DOHH2 (cell line): ENCODE data around the gene CFAP46.

Experiments used
- H3F3A ChIP-seq: fragments of 200-600 bp; sonication (generic), shearing (Covaris generic); 2 replicates; pipeline ENCODE4 v1.6.0; 2016; ENCODE audit warnings: antibody characterized with exemption, mild to moderate bottlenecking; ENCODE audit not compliant: control insufficient read depth, insufficient read depth
- H3K27ac ChIP-seq: fragments of 200-600 bp; sonication (generic); 2 replicates; pipeline ENCODE4 v1.5.1; 2014; ENCODE audit warnings: low read depth, mild to moderate bottlenecking, low read length, moderate library complexity
- H3K27me3 ChIP-seq: fragments of 200-600 bp; sonication (generic); 2 replicates; pipeline ENCODE4 v1.6.1; 2014; ENCODE audit warnings: mild to moderate bottlenecking, low read length, mixed read lengths; ENCODE audit not compliant: control insufficient read depth
- H3K36me3 ChIP-seq: fragments of 200-600 bp; sonication (generic); 2 replicates; pipeline ENCODE4 v1.6.1; 2014; ENCODE audit warnings: mild to moderate bottlenecking, low read length, moderate library complexity, mixed read lengths; ENCODE audit not compliant: control insufficient read depth
- H3K4me1 ChIP-seq: fragments of 200-600 bp; sonication (generic); 2 replicates; pipeline ENCODE4 v1.6.1; 2014; ENCODE audit warnings: mild to moderate bottlenecking, low read length, mixed read lengths; ENCODE audit not compliant: control insufficient read depth
- H3K4me2 ChIP-seq: fragments of 200-600 bp; sonication (generic); 2 replicates; pipeline ENCODE4 v1.6.0; 2014; ENCODE audit warnings: mild to moderate bottlenecking, low read length, moderate library complexity
- H3K4me3 ChIP-seq: fragments of 200-600 bp; sonication (generic); 2 replicates; pipeline ENCODE4 v1.5.1; 2014; ENCODE audit warnings: mild to moderate bottlenecking, low read length, mixed read lengths
- H3K79me2 ChIP-seq: fragments of 200-600 bp; sonication (generic); 2 replicates; pipeline ENCODE4 v1.6.1; 2014; ENCODE audit warnings: mild to moderate bottlenecking, low read length, mixed read lengths; ENCODE audit not compliant: control insufficient read depth
- H3K9me2 ChIP-seq: fragments of 200-600 bp; sonication (generic); replicated peaks from 2 replicates; pipeline ENCODE4 v1.6.1; 2014; ENCODE audit warnings: mild to moderate bottlenecking, low read length, mixed read lengths; ENCODE audit not compliant: control insufficient read depth
- H3K9me3 ChIP-seq: fragments of 200-600 bp; sonication (generic); 2 replicates; pipeline ENCODE4 v1.6.1; 2014; ENCODE audit warnings: antibody characterized with exemption, low read length, mixed read lengths; ENCODE audit not compliant: control insufficient read depth, insufficient read depth
- H4K20me1 ChIP-seq: fragments of 200-600 bp; sonication (generic); 2 replicates; pipeline ENCODE4 v1.6.0; 2014; ENCODE audit warnings: low read depth, mild to moderate bottlenecking, antibody characterized with exemption, low read length, moderate library complexity; ENCODE audit not compliant: control insufficient read depth, insufficient read depth
- CTCF ChIP-seq: fragments of 200-600 bp; sonication (generic); IDR thresholded peaks from one replicate; pipeline ENCODE4 v1.5.1; 2014; ENCODE audit warnings: antibody characterized with exemption, mild to moderate bottlenecking, low read depth, low read length; ENCODE audit not compliant: poor library complexity, severe bottlenecking
- EZH2phosphoT487 ChIP-seq: fragments of 200-600 bp; sonication (generic); IDR thresholded peaks from 2 replicates; pipeline ENCODE4 v1.6.1; 2017; ENCODE audit warnings: borderline replicate concordance, mild to moderate bottlenecking, antibody characterized with exemption, low read length, moderate library complexity, mixed read lengths

The CFAP46 gene

DNA sequence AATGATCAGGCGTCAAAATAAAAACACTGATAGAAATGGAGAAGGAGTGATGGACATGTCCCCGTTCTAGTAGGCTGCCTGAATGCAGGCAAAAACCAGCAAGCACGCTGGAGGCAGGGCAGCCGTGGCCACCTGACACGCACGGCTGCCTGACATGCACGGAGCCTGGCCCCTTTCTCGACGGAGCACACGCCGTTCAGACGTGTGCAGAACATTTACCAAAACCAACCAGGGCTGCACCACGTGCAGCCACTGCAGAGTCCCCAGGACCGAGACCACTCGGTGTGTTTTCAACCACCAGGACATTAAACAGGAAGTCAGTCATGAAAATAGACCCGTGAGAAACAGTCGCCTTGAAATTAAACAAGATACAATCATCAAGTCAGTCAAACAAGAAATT is 94.5 kb downstream of the CFAP46 start:
- Histone ChIP-seq H3K27me3 (no peaks in the 10 kb centered on the region), H3K27ac (no peak overlapping the region), H3K4me3 (no peak overlapping the region), H3K9me2 (no peaks in the 10 kb centered on the region), H3F3A (no peaks in the 10 kb centered on the region), H3K4me1 (no peaks in the 10 kb centered on the region), H4K20me1 (no peaks in the 10 kb centered on the region), H3K79me2 (no peaks in the 10 kb centered on the region), H3K4me2 (no peak overlapping the region), H3K9me3 (peaks cover 28% of the 10 kb centered on the region; the same call in 1 of the 2 replicates), H3K36me3 (no peaks in the 10 kb centered on the region)
- no peak for TF ChIP-seq EZH2phosphoT487
- no peak for TF ChIP-seq CTCF

- H3K4me2 ChIP-seq: no peak overlapping the region
- no peaks in the 10 kb centered on the region for H3K36me3 ChIP-seq
- H3K27ac ChIP-seq: no peak overlapping the region
- TF ChIP-seq CTCF (no peak), EZH2phosphoT487 (no peak)
- H3K27me3 ChIP-seq: no peaks in the 10 kb centered on the region
- no peaks in the 10 kb centered on the region for H3K9me2 ChIP-seq
- no peaks in the 10 kb centered on the region for H3K79me2 ChIP-seq
- H3F3A ChIP-seq: no peaks in the 10 kb centered on the region
- peaks cover 33% of the 10 kb centered on the region; the same call in 1 of the 2 replicates for H3K9me3 ChIP-seq
- H3K4me1 ChIP-seq: no peaks in the 10 kb centered on the region
- H4K20me1 ChIP-seq: no peaks in the 10 kb centered on the region
- H3K4me3 ChIP-seq: no peak overlapping the region
These were observed 95.0 kb downstream of the CFAP46 start for GRCh38 chr10:132847416-132847777.

DNA sequence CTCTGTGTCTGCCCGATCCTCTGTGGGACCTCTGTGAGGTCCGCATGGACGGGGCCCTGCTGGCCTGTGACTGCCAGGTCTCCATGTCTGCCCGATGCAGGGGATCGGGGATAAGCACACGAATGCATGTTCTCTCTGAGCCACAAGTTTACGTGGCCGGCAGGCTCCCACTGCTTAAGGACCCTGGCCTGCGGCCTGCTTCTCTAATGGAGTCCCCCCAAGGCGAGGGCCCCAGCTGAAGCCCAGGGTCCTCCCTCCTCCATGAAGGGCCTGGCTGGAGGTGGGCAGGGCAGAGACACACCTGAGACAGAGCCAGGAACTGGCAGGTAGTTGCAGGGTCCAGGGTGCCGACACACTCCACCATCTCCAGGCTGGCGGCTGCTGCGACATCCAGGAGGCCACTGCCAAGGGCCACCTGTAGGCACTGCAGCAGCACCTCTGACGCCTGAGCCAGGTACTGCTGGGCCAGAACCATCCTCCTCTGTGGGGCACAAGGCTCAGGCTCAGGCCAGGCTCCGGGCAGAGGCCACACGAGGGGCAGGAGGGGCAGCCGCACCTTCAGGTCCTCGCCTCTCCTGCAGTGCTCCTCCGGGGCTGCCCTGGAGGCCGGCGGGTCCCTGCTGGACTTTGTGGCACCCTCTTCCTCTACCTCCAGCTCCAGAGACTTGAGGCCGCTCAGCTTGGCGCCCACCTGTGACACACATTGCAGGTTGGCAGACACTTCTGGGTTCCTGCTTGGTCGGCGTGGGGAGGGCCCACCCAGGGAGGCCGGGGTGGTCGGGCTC is 95.5 kb downstream of the CFAP46 start:
- Histone ChIP-seq H4K20me1 (no peaks in the 10 kb centered on the region), H3K9me3 (peaks cover 38% of the 10 kb centered on the region; the same call in 1 of the 2 replicates), H3K36me3 (no peaks in the 10 kb centered on the region), H3K27me3 (no peaks in the 10 kb centered on the region), H3K27ac (no peak overlapping the region), H3K9me2 (no peaks in the 10 kb centered on the region), H3K4me2 (no peak overlapping the region), H3K4me1 (no peaks in the 10 kb centered on the region), H3K79me2 (no peaks in the 10 kb centered on the region), H3F3A (no peaks in the 10 kb centered on the region), H3K4me3 (no peak overlapping the region)
- TF ChIP-seq CTCF: no peak
- TF ChIP-seq EZH2phosphoT487: no peak
